Frontal cortex (tissue), 4 donors: ENCODE measurements around the gene ATP13A4. TPM values are rescaled to one million over a fixed set of nuclear protein-coding genes. Genes with fewer than 3 reads are reported as not detected.

Source experiments
- DNase-seq, 2 donors: peaks; one replicate each; pipeline ENCODE4 v3.0.0; 2012; ENCODE audit warnings: low spot score in 2 of 2
- FAIRE-seq: peaks from 2 replicates; lab custom pipeline; 2012; peaks lifted over from hg19 to GRCh38; lab: Jason Lieb, UNC
- total RNA-seq: library from RNA; depleted of rRNA; stranded (reverse); fragments of >200 nt; gene quantifications from one replicate; pipeline ENCODE4 v1.2.3, GENCODE V29; 2014
- donor health status: control.
- donor health status: control.
- donor health status: control.

Gene ATP13A4
- total RNA-seq, 1 donor from 2014 or later: 10.2 TPM

DNA sequence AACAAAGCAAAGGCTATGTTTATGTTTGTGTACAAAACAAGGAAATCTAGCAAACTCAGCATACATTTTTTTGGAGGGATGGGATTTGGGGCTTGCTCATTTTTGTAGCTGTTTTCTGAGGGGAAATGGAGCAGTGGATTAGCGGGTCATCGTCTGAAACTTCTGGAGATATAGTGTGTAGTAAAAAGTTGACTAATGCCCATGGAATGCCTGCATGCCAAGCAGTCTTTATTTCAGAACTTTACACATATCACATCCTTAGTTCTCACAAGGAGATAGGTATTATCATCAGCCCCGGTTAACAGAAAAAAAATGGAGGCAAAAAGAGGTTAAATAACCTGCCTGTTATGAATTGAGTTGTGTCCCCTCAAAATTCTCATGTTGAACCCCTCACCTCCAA is 47.1 kb downstream of the ATP13A4 start:
- FAIRE-seq: no peak

DNA sequence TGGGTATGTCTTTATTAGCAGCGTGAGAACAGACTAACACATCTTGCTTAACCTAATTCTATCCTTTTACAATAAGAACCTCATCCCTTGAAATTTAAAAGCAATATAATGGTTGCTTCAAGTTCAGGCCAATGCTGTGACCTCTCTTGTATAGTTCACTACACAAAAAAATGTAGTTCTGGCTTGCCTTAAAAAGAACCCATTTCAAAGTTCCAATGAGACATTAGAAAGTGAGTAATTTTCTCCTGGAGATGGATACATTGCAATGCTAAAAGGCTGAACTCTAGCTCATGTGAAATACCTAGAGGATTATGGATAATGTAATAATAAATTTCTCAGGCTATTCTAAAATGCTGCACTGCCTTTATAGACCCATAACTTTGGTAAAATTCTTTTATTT is 47.8 kb downstream of the ATP13A4 start:
- DNase-seq (no peak), FAIRE-seq (no peak)

More for the DNA sequence above, 47.1 kb downstream of the ATP13A4 start:
- DNase-seq: no peak

GRCh38 chr3:193502871-193503270 is 51.8 kb downstream of the ATP13A4 start:
- FAIRE-seq: no peak

DNA sequence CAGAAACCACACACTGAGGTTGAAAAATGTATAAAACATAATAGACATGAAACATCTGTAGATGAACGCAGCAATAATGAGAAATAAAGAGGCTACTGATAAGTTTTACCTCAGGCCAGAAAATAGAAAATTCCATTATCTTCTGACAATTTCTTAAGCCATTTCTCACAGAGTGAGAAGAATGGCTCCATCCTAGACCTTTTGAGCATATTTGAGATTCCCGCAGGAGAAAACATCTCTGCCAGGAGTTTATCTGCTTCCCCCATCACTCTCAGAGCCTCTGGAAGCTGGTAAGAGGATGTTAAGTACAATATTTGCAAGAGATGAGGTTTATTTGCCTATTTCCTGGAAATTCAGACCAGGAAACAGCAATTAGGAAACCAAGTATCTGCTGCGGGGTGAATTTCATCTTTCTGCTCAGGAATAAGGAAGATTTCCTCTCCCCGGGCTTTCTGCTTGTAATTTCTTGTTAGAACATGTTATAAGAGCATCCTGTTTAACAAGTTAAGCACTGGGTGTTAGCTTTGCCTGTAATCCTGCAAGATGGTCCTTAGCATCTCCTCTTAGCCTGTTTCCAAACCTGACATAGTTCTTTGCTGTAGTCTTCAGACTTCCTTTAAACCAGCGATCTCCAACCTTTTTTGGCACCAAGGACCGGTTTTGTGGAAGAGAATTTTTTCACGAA is 54.8 kb downstream of the ATP13A4 start:
- DNase-seq (no peak), FAIRE-seq (no peak)

More at GRCh38 chr3:193502871-193503270, 51.8 kb downstream of the ATP13A4 start:
- DNase-seq: no peak

- no peak for DNase-seq
- no peak for FAIRE-seq
Measured at GRCh38 chr3:193499136-193499770, 55.4 kb downstream of the ATP13A4 start.

GRCh38 chr3:193498215-193498614 is 56.5 kb downstream of the ATP13A4 start:
- FAIRE-seq: no peak
- no peak for DNase-seq

- FAIRE-seq: no peak
Measured at GRCh38 chr3:193496658-193497057, 58.0 kb downstream of the ATP13A4 start.

DNA sequence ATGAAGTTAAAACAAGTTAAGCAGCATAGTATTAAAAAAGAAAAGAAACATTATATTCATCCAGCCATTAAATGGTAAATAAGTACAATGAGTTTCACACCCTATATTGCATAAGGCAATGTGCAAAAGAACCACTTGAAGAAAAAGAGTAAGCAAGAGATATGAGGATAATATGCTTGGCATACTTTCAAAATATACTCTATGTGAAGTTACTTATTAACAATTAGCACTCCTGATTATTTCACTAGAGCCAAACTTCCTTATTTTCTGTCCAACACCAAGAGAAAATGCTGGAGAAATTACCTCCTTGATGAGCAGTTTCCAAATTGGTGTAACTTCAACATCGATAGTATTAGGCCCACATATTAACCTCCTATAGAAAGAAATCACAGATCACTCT is 63.7 kb downstream of the ATP13A4 start:
- FAIRE-seq (no peak), DNase-seq (no peak)

More at GRCh38 chr3:193496658-193497057, 58.0 kb downstream of the ATP13A4 start:
- DNase-seq: no peak

DNA sequence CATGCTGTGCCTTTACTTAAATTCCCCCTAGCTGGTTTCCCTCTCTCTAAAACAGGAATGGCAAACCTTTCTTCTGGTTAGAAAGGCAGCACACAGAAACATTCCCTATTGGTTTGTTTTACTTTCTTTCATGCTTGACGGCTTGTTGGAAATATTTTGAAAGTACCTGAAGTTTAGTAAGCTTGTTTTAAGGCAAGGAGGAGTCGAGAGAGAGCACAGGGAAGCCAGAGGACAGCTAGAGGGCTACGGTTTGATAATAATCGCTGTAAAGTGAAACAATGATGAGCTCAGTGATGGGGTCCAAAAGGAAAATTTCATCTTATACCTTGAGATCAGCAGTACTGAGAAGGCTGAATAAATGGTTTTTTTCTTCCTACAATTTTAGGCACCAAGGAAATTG is 64.1 kb downstream of the ATP13A4 start:
- DNase-seq: no peak
- no peak for FAIRE-seq

GRCh38 chr3:193489949-193490348 is 64.7 kb downstream of the ATP13A4 start:
- FAIRE-seq (no peak), DNase-seq (no peak)

GRCh38 chr3:193488741-193489140 is 66.0 kb downstream of the ATP13A4 start:
- FAIRE-seq: no peak
- DNase-seq: no peak

- DNase-seq (no peak), FAIRE-seq (no peak)
Measured at GRCh38 chr3:193483988-193484539, 70.6 kb downstream of the ATP13A4 start.

- FAIRE-seq (no peak), DNase-seq (no peak)
Measured at GRCh38 chr3:193481436-193481835, 73.3 kb downstream of the ATP13A4 start.

GRCh38 chr3:193474446-193474845 is 80.2 kb downstream of the ATP13A4 start:
- DNase-seq: no peak
- no peak for FAIRE-seq

- FAIRE-seq: no peak
- no peak for DNase-seq
Measured at GRCh38 chr3:193470710-193471109, 84.0 kb downstream of the ATP13A4 start.

- FAIRE-seq (no peak), DNase-seq (no peak)
Measured at GRCh38 chr3:193465992-193466608, 88.6 kb downstream of the ATP13A4 start.

DNA sequence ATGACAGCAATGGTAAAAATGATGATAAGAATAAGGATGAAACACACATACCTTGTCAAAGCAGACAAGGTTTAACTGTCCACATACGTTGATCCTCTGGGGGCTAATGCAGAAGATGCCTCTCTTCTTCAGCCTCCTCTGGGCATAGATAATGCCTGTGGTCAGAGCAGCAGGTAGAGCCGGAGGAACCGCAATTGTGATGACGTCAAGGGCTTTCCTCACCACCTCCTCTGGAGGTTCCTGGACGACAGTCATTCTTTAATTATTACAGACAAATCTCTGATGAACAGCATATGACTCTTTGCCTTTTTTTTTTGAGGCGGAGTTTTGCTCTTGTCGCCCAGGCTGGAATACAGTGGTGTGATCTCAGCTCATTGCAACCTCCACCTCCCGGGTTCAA is 89.8 kb downstream of the ATP13A4 start:
- FAIRE-seq (no peak), DNase-seq (no peak)

GRCh38 chr3:193457526-193457925 is 97.2 kb downstream of the ATP13A4 start:
- DNase-seq (no peak), FAIRE-seq (no peak)

DNA sequence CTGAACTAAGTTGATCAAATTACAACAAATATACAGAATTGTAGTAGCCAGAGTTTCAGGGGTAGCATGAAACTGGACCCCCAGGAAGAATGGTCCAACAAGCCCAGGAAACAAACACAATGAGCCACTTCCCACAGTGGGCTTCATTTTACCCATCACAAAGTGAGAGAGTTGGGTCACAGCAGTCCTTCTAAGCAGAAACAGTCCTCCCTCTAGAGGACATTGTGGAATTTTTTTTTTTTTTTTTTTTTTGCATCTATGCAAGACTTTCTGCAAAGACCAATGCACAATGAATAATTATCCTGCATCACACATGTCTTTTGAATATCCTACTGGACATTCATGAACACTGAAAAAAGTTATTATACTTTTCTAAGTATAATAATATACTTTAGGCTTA is 102.4 kb downstream of the ATP13A4 start:
- DNase-seq (no peak), FAIRE-seq (no peak)

GRCh38 chr3:193451902-193452301 is 102.8 kb downstream of the ATP13A4 start:
- no peak for FAIRE-seq
- DNase-seq: no peak
